Measurements from ENCODE around the gene ACTRT3.
"Not testable (repeated sequence)": the region's sequence is repeated elsewhere in the genome, so short reads cannot be mapped to it uniquely, and the experiment has no call there.

Gene ACTRT3

DNA sequence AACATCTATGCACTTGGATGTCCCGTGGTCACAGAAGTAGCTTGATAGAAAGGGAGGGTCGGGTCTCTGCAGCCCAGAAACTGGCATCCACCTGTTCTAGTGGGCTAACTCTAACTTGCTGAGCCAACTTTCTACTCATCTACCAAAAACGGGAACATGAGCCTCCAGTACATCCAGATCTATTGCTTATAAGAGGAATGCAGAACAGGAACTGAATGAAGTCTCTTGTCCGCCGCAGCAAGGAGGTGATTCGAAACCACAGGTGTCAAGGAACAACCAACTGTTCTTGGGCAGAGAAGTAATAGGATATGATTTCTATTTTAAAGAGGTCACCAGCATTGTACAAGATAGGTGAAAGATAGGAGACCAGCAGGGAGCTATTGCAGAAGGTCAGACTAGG, 22.4 kb downstream of the ACTRT3 start:
- Mint-ChIP-seq H3K27ac (no peak overlapping the region), H3K9me3 (no peaks in the 10 kb centered on the region), H3K36me3 (ENCODE audit: low read depth) (no peaks in the 10 kb centered on the region), H3K4me3 (no peak overlapping the region), H3K4me1 (peaks cover 7% of the 10 kb centered on the region), H3K27me3 (ENCODE audit: low read depth, poor library complexity) (peaks cover 20% of the 10 kb centered on the region)
- DNase-seq, result no peak
- TF ChIP-seq, protein P1, sequence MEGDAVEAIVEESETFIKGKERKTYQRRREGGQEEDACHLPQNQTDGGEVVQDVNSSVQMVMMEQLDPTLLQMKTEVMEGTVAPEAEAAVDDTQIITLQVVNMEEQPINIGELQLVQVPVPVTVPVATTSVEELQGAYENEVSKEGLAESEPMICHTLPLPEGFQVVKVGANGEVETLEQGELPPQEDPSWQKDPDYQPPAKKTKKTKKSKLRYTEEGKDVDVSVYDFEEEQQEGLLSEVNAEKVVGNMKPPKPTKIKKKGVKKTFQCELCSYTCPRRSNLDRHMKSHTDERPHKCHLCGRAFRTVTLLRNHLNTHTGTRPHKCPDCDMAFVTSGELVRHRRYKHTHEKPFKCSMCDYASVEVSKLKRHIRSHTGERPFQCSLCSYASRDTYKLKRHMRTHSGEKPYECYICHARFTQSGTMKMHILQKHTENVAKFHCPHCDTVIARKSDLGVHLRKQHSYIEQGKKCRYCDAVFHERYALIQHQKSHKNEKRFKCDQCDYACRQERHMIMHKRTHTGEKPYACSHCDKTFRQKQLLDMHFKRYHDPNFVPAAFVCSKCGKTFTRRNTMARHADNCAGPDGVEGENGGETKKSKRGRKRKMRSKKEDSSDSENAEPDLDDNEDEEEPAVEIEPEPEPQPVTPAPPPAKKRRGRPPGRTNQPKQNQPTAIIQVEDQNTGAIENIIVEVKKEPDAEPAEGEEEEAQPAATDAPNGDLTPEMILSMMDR (IDR thresholded peaks at IDR 0.05), result no peak

DNA sequence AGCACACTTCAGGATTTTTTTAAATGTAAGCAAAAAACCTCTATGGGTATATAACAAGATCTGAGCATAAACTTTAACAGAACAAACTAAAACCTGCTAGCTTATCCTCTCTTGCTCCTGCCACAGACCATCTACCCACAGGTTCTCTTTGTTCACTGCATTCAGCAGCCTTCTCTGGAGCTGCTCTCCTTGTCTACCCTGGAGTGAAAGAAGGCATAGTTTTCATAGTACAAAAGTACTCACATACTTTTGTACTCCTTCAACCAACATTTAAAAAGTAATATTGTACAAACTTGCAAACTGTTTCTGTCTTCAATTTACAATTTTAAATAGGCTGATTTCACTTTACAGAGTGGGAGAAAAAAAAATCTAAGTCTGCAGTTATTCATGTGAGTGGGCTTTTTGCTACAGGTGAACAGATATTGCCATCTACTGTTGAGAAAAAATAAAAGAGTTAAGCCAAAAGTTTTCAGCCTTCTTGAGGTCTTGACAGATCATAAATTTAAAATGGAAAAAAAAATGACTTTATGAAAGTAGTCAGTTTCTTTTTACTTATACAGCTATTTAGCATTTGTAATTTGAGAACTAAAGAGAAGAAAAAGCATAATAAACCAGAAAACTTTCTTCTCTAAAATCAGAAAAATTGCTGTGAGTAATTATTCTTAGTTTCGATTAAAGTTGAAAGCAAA, 24.9 kb downstream of the ACTRT3 start:
- TF ChIP-seq, protein P1 (IDR thresholded peaks at IDR 0.05), result peak; percentile 35
- H3K36me3 Mint-ChIP-seq (ENCODE audit: low read depth), result no peaks in the 10 kb centered on the region
- no peaks in the 10 kb centered on the region for H3K9me3 Mint-ChIP-seq
- H3K27ac Mint-ChIP-seq, result peak overlapping the region; percentile 57
- H3K4me1 Mint-ChIP-seq, result peaks cover 7% of the 10 kb centered on the region
- no peak for DNase-seq
- peaks cover 17% of the 10 kb centered on the region for H3K27me3 Mint-ChIP-seq (ENCODE audit: low read depth, poor library complexity)
- H3K4me3 Mint-ChIP-seq, result no peak overlapping the region

DNA sequence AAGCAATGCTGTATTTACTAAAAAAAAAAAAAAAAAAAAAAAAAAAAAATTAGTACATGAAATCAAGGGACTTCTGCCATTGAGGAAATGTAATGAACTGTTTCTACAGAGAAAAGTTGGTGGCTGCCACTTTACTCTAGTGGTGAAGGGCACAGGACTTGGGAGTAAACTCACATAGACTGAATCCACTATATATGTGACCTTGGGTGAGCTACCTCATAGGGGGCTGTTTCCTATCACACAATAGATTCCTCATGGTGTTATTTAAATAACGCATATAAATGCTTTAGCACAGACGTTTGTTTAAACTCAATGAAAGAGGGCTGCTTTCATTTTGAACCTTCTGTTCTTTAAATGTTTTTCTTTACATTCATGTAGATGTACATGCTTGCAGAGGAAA, 30.3 kb downstream of the ACTRT3 start:
- no peaks in the 10 kb centered on the region for H3K4me1 Mint-ChIP-seq
- H3K27ac Mint-ChIP-seq, result no peak overlapping the region
- H3K27me3 Mint-ChIP-seq (ENCODE audit: low read depth, poor library complexity), result peaks cover 8% of the 10 kb centered on the region
- TF ChIP-seq, protein P1 (IDR thresholded peaks at IDR 0.05), result no peak
- peaks cover 36% of the 10 kb centered on the region for H3K9me3 Mint-ChIP-seq
- H3K4me3 Mint-ChIP-seq, result no peak overlapping the region
- no peak for DNase-seq
- H3K36me3 Mint-ChIP-seq (ENCODE audit: low read depth), result no peaks in the 10 kb centered on the region

DNA sequence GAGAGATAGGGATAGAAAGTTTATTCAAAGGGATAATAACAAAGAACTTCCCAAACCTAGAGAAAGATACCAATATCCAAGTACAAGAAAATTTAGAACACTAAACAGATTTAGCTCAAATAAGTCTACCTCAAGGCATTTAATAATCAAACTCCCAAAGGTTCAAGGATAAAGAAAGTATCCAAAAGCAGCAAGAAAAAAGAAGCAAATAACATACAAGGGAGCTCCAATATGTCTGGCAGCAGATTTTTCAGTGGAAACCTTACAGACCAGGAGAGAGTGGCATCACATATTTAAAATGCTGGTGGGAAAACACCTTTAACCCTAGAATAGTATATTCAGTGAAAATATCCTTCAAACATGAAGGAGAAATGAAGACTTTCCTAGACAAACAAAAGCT, 37.5 kb downstream of the ACTRT3 start:
- peaks cover 60% of the 10 kb centered on the region for H3K9me3 Mint-ChIP-seq
- DNase-seq; H3K27ac Mint-ChIP-seq; H3K27me3 Mint-ChIP-seq (ENCODE audit: low read depth, poor library complexity); H3K4me1 Mint-ChIP-seq; H3K4me3 Mint-ChIP-seq; H3K36me3 Mint-ChIP-seq (ENCODE audit: low read depth): not testable (repeated sequence)

DNA sequence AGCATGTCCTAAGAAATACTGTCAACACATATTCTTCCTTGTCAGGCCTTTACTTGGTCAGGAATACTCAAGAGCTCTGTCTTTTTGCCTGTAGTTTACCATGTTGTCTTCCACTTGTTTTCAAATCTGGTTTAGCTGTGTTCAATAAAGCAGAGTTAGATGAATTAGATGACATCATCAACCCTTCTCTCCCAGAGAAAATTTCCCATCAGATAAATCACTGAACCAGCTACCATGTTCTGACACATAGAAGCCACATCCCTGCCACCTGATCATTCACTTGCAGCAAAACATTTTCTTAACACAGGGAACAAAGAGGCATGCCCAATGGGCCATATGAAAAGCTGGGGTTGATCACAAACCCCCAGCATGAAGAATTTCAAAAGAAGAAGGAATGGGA, 46.6 kb downstream of the ACTRT3 start:
- no peak overlapping the region for H3K27ac Mint-ChIP-seq
- H3K27me3 Mint-ChIP-seq (ENCODE audit: low read depth, poor library complexity), result peaks cover 7% of the 10 kb centered on the region
- H3K9me3 Mint-ChIP-seq, result peaks cover 5% of the 10 kb centered on the region
- H3K4me1 Mint-ChIP-seq, result no peaks in the 10 kb centered on the region
- H3K36me3 Mint-ChIP-seq (ENCODE audit: low read depth), result no peaks in the 10 kb centered on the region
- no peak for DNase-seq
- H3K4me3 Mint-ChIP-seq, result no peak overlapping the region
- TF ChIP-seq, protein P1 (IDR thresholded peaks at IDR 0.05), result no peak

DNA sequence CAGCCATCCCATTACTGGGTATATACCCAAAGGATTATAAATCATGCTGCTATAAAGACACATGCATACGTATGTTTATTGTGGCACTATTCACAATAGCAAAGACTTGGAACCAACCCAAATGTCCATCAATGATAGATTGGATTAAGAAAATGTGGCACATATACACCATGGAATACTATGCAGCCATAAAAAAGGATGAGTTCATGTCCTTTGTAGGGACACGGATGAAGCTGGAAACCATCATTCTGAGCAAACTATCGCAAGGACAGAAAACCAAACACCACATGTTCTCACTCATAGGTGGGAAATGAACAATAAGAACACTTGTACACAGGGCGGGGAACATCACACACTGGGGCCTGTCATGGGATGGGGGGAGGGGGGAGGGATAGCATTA, 50.9 kb downstream of the ACTRT3 start:
- not testable (repeated sequence) for H3K4me1 Mint-ChIP-seq; H3K36me3 Mint-ChIP-seq (ENCODE audit: low read depth); H3K27ac Mint-ChIP-seq; H3K4me3 Mint-ChIP-seq; H3K27me3 Mint-ChIP-seq (ENCODE audit: low read depth, poor library complexity); DNase-seq
- peaks cover 15% of the 10 kb centered on the region for H3K9me3 Mint-ChIP-seq
